ENCODE measurements around the gene MRPL23. TPM values are rescaled to one million over a fixed set of nuclear protein-coding genes. Genes with fewer than 3 reads are reported as not detected.

Gene MRPL23
- 62.9 and 173 TPM in 2 replicates for total RNA-seq (ENCODE audit: low replicate concordance)

GRCh38 chr11:1946812-1947484 lies at the start of gene MRPL23:
MRPL23 (plus strand) TSS chr11:1947332; CDS start chr11:1947363, 31 bp downstream.

DNA sequence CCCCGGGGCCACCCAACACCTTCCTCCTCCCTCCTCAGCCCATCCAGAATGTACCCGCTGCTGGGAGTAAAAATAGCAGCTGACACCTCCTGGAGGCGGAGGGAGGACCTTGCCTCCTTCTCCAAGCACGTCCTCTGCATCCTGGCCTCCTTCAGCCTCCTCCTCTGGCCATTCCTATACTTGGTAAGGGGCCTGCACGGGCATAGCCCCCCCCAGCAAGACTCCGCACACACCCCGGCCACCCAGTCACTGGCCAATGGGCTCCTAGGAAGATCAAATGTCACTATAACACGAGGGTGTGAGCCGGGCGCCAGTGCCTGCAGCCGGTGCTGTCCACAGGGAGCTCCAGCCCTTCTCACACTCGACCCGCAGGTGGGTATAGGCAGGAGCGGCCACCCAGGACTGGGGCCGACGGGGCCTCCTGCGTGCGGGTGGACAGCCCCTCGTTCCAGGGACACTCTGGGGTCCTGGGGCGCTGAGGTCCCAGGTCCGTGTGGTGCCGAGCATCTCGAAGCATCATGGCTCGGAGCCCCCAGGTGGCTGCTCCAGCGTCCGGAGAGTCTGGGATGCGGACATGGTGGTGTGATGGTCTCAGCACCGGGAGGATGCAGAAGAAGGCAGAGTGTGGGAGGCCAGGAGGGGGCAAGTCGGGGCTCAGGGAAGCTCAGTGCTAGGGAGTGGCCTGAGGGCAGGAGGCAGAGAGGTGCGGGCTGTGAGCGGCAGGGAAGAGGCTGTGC lies 27.6 kb upstream of the MRPL23 start, which contains the start of gene TNNT3:
TNNT3 (plus strand) TSS at position 313 of the 737 bp plus-strand sequence. CDS start 3,172 bp downstream, outside the sequence.

GRCh38 chr11:1997755-1998154 lies 50.6 kb downstream of the MRPL23 start, which contains the start of gene H19:
H19 (minus strand) TSS chr11:1997842.

Other genes with a start within 250 kb of the MRPL23 start
- gene IFITM10, start 196.7 kb upstream of the MRPL23 start, total RNA-seq (ENCODE audit: low replicate concordance) = 0.82 and 2.5 TPM in 2 replicates
- gene CTSD, start 183.4 kb upstream of the MRPL23 start, total RNA-seq (ENCODE audit: low replicate concordance) = 196 and 514 TPM in 2 replicates
- gene SYT8, start 112.3 kb upstream of the MRPL23 start, total RNA-seq (ENCODE audit: low replicate concordance) = 0.38 TPM in 1 of 2 replicates, not detected in the other
- not detected in 2 replicates for gene TNNI2, start 108.4 kb upstream of the MRPL23 start, total RNA-seq (ENCODE audit: low replicate concordance)
- gene LSP1, start 94.2 kb upstream of the MRPL23 start, total RNA-seq (ENCODE audit: low replicate concordance) = 0.53 and 25.2 TPM in 2 replicates
- not detected in 2 replicates for gene PRR33, start 55.4 kb upstream of the MRPL23 start, total RNA-seq (ENCODE audit: low replicate concordance)
- 0.15 and 0.70 TPM in 2 replicates for gene TNNT3, start 27.6 kb upstream of the MRPL23 start, total RNA-seq (ENCODE audit: low replicate concordance)
- 2.3 and 523 TPM in 2 replicates for gene H19, start 50.5 kb downstream of the MRPL23 start, total RNA-seq (ENCODE audit: low replicate concordance)
- 0.12 and 0.83 TPM in 2 replicates for gene IGF2, start 192.1 kb downstream of the MRPL23 start, total RNA-seq (ENCODE audit: low replicate concordance)
- not detected in 2 replicates for gene INS, start 213.9 kb downstream of the MRPL23 start, total RNA-seq (ENCODE audit: low replicate concordance)
- gene TH, start 224.5 kb downstream of the MRPL23 start, total RNA-seq (ENCODE audit: low replicate concordance) = not detected in 2 replicates

Measured in smooth muscle cell of the coronary artery (primary cell).